B cell (primary cell): Measurements from ENCODE around the gene TENM4. TPM values are rescaled to one million over a fixed set of nuclear protein-coding genes. Genes with fewer than 3 reads are reported as not detected.

Experiments used
- ATAC-seq: fragments of 200-7000 bp; cut with Tn5 transposase; one replicate; pipeline ENCODE4 v1.10.0; 2021; ENCODE audit warnings: low read depth, mild to moderate bottlenecking, moderate number of reproducible peaks, moderate library complexity
- CTCF ChIA-PET: fragments of 350-600 bp; sonication (Branson Sonifier 250); formaldehyde crosslinking; loops from one replicate; lab custom pipeline; 2021; ENCODE audit warnings: antibody characterized with exemption, inconsistent platforms; lab: Charles Lee
- POLR2A ChIA-PET: fragments of 350-600 bp; sonication (Branson Sonifier 250); formaldehyde crosslinking; loops from one replicate; lab custom pipeline; 2021; ENCODE audit warnings: antibody characterized with exemption; lab: Charles Lee
- DNase-seq: peaks from one replicate; pipeline ENCODE4 v3.0.0; 2013
- H2AFZ ChIP-seq: 2 replicates; pipeline ENCODE4 v1.6.1; 2012; ENCODE audit warnings: mild to moderate bottlenecking, low read depth, low read length; ENCODE audit not compliant: insufficient read depth, poor library complexity, severe bottlenecking
- H3K27ac ChIP-seq, 2 donors: 1 replicate in 1 of 2; 2 replicates in 1 of 2; pipeline ENCODE4 v1.5.1; 2012 to 2013; ENCODE audit warnings: low read length in 2 of 2, mild to moderate bottlenecking in 2 of 2, moderate library complexity in 1 of 2
- H3K27me3 ChIP-seq, 4 experiments: fragments of 200-600 bp in 1 of 4; sonication (generic) in 1 of 4; replicated peaks in 1 of 4; 1 replicate in 2 of 4; 2 replicates in 2 of 4; pipeline versions ENCODE4 v1.6.1 to v1.7.0; 2013 to 2016; ENCODE audit warnings: low read length in 3 of 4, mild to moderate bottlenecking in 2 of 4, mixed read lengths in 1 of 4, moderate library complexity in 1 of 4; ENCODE audit not compliant: insufficient read depth in 4 of 4, control insufficient read depth in 3 of 4; ENCODE audit errors: control extremely low read depth in 1 of 4
- H3K36me3 ChIP-seq, 2 experiments: replicated peaks in 1 of 2; 1 replicate in 1 of 2; 2 replicates in 1 of 2; pipeline versions ENCODE4 v1.6.1 to v1.7.1; 2013; ENCODE audit warnings: low read length in 1 of 2; ENCODE audit not compliant: insufficient read depth in 2 of 2, control insufficient read depth in 1 of 2; ENCODE audit errors: control extremely low read depth in 1 of 2, extremely low read depth in 1 of 2
- H3K4me1 ChIP-seq, 2 donors: fragments of 200-600 bp in 1 of 2; sonication (generic) in 1 of 2; 1 replicate in 1 of 2; 2 replicates in 1 of 2; pipeline versions ENCODE4 v1.5.1 to v1.6.1; 2013 to 2017; ENCODE audit warnings: low read length in 2 of 2; ENCODE audit not compliant: control insufficient read depth in 2 of 2, insufficient read depth in 2 of 2
- H3K4me2 ChIP-seq: replicated peaks from 2 replicates; pipeline ENCODE3; 2012; ENCODE audit warnings: mild to moderate bottlenecking, low read depth, low read length; ENCODE audit not compliant: poor library complexity, severe bottlenecking
- H3K4me3 ChIP-seq, 5 experiments: fragments of 200-600 bp in 1 of 5; sonication (generic) in 1 of 5; 1 replicate in 3 of 5; 2 replicates in 2 of 5; pipeline versions ENCODE4 v1.5.1 to v1.7.0; 2011 to 2016; ENCODE audit warnings: low read length in 4 of 5, mild to moderate bottlenecking in 4 of 5, low read depth in 2 of 5, control low read depth in 1 of 5, moderate library complexity in 1 of 5; ENCODE audit not compliant: insufficient read depth in 1 of 5; ENCODE audit errors: control extremely low read depth in 1 of 5, extremely low read depth in 1 of 5
- H3K79me2 ChIP-seq: fragments of 200-600 bp; sonication (generic); one replicate; pipeline ENCODE4 v1.6.0; 2016; ENCODE audit warnings: low read length; ENCODE audit not compliant: control insufficient read depth, insufficient read depth
- H3K9ac ChIP-seq: fragments of 200-600 bp; sonication (generic); 2 replicates; pipeline ENCODE4 v1.6.1; 2017; ENCODE audit warnings: mild to moderate bottlenecking, low read length, moderate library complexity
- H3K9me3 ChIP-seq, 3 donors: one replicate each; pipeline versions ENCODE4 v1.6.1 to v1.7.1; 2013; ENCODE audit warnings: low read length in 2 of 3; ENCODE audit not compliant: control insufficient read depth in 2 of 3, insufficient read depth in 1 of 3; ENCODE audit errors: control extremely low read depth in 1 of 3
- H4K20me1 ChIP-seq: 2 replicates; pipeline ENCODE4 v1.6.0; 2012; ENCODE audit warnings: mild to moderate bottlenecking, low read length; ENCODE audit not compliant: insufficient read depth, control insufficient read depth, poor library complexity, severe bottlenecking
- H3K27ac Mint-ChIP-seq: one replicate; pipeline ENCODE4 v1.8.0; 2021; ENCODE audit warnings: mixed read lengths
- H3K27me3 Mint-ChIP-seq: one replicate; pipeline ENCODE4 v1.8.0; 2021; ENCODE audit warnings: mixed read lengths
- H3K4me1 Mint-ChIP-seq: one replicate; pipeline ENCODE4 v1.8.0; 2021; ENCODE audit warnings: mixed read lengths
- H3K4me3 Mint-ChIP-seq: one replicate; pipeline ENCODE4 v1.8.0; 2021; ENCODE audit warnings: mixed read lengths
- H3K9me3 Mint-ChIP-seq: one replicate; pipeline ENCODE4 v1.8.0; 2022; ENCODE audit warnings: mixed read lengths; ENCODE audit not compliant: insufficient read depth
- CTCF ChIP-seq: fragments of 200-600 bp; IDR thresholded peaks from one replicate; pipeline ENCODE4 v1.8.0; 2022; ENCODE audit warnings: antibody characterized with exemption, mild to moderate bottlenecking
- EZH2 ChIP-seq: IDR thresholded peaks from 2 replicates; pipeline ENCODE4 v1.6.1; 2012; ENCODE audit warnings: borderline replicate concordance, low read depth, mild to moderate bottlenecking, moderate library complexity, low read length; ENCODE audit not compliant: insufficient read depth, poor library complexity, severe bottlenecking
- WGBS: methylation state at CpG from one replicate; pipeline ENCODE4 v1.1.5; 2013; ENCODE audit warnings: missing lambda C conversion rate; ENCODE audit not compliant: insufficient coverage; 5-methylcytosine and 5-hydroxymethylcytosine counted together
- intact Hi-C: fragments of 100-400 bp; cut with micrococcal nuclease; formaldehyde crosslinking; loops from one replicate; pipeline ENCODE4 v1.10.0; 2022
- polyA plus RNA-seq: library from polyadenylated mRNA; depleted of rRNA; stranded (reverse); fragments of >200 nt; gene quantifications from 2 replicates; pipeline ENCODE4 v1.2.3, GENCODE V29; 2012
- total RNA-seq, 2 donors: library from RNA; stranded (reverse); fragments of 120-200 nt in 1 of 2; gene quantifications; 1 replicate in 1 of 2; 2 replicates in 1 of 2; pipeline versions ENCODE4 v1.2.3 to v1.2.4, GENCODE V29; 2013 to 2022

TENM4 gene
- total and polyA plus RNA-seq, 2 donors (not counting 1 experiment from before 2014, with no cell fraction given), result 0.09 to 5.7 TPM

GRCh38 chr11:78737301-78737700 is 703.5 kb downstream of the TENM4 start:
- H3K27me3 Mint-ChIP-seq, result no peaks in the 10 kb centered on the region
- no peak for TF ChIP-seq CTCF
- TF ChIP-seq EZH2, result no peak
- H3K36me3 ChIP-seq, result no peaks in the 10 kb centered on the region
- POLR2A ChIA-PET, result no interaction called here
- no peak overlapping the region for H3K4me3 ChIP-seq
- H3K4me1 Mint-ChIP-seq, result no peaks in the 10 kb centered on the region
- no peaks in the 10 kb centered on the region for H3K9me3 Mint-ChIP-seq
- no peak overlapping the region for H3K27ac ChIP-seq
- no peak overlapping the region for H2AFZ ChIP-seq
- H3K4me3 Mint-ChIP-seq, result no peak overlapping the region
- H3K27me3 ChIP-seq, result no peaks in the 10 kb centered on the region
- H3K9me3 ChIP-seq, result no peaks in the 10 kb centered on the region
- H3K27ac Mint-ChIP-seq, result no peak overlapping the region
- no peak overlapping the region for H3K4me2 ChIP-seq
- DNase-seq (no peak), ATAC-seq (no peak)
- H3K9ac ChIP-seq, result no peak overlapping the region
- H4K20me1 ChIP-seq, result no peaks in the 10 kb centered on the region
- intact Hi-C loops, result no loop called here
- H3K79me2 ChIP-seq, result no peaks in the 10 kb centered on the region
- WGBS, result 100% methylated on average over 2 of the region's 3 CpGs
- H3K4me1 ChIP-seq, result no peaks in the 10 kb centered on the region
- CTCF ChIA-PET, result no interaction called here

DNA sequence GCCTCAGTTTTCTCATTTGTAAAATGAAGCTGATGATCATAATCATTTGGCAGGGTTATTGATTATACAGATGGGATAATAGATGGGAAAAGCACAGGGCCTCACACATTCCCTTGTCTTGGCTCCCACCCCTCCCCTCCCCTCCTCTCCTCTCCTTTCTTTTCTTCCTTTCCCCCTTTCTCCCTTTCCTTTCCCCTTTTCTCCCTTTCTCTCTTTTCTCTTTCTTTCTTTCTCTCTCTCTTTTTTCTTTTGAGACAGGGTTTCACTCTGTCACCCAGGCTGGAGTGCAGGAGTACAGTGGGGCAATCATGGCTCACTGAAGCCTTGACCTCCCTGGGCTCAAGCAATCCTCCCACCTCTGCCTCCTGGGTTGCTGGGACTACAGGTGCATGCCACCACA is 705.1 kb downstream of the TENM4 start:
- H3K4me3 ChIP-seq, result no peak overlapping the region
- H3K4me2 ChIP-seq, result no peak overlapping the region
- ATAC-seq, result no peak
- H2AFZ ChIP-seq, result no peak overlapping the region
- CTCF ChIA-PET, result no interaction called here
- TF ChIP-seq CTCF, result no peak
- no peak for TF ChIP-seq EZH2
- no peaks in the 10 kb centered on the region for H3K9me3 ChIP-seq
- no peaks in the 10 kb centered on the region for H3K79me2 ChIP-seq
- Mint-ChIP-seq H3K9me3 (no peaks in the 10 kb centered on the region), H3K4me3 (no peak overlapping the region), H3K27me3 (peaks cover 4% of the 10 kb centered on the region), H3K27ac (no peak overlapping the region), H3K4me1 (no peaks in the 10 kb centered on the region)
- no peak overlapping the region for H3K9ac ChIP-seq
- H3K27me3 ChIP-seq, result no peaks in the 10 kb centered on the region
- H3K36me3 ChIP-seq, result no peaks in the 10 kb centered on the region
- intact Hi-C loops, result no loop called here
- POLR2A ChIA-PET, result no interaction called here
- DNase-seq, result no peak
- H4K20me1 ChIP-seq, result no peaks in the 10 kb centered on the region
- no peak overlapping the region for H3K27ac ChIP-seq
- H3K4me1 ChIP-seq, result no peaks in the 10 kb centered on the region
